ENCODE results near the gene RAB3D.
A peak's percentile ranks its signal among the peaks of the same experiment; 100 is the strongest.
"Not testable (repeated sequence)": the region's sequence is repeated elsewhere in the genome, so short reads cannot be mapped to it uniquely, and the experiment has no call there.

Gene RAB3D

GRCh38 chr19:11365557-11366117 is 26.2 kb upstream of the RAB3D start:
- no peak for DNase-seq (ENCODE audit: low spot score)

GRCh38 chr19:11364935-11365334 is 25.5 kb upstream of the RAB3D start:
- no peak for DNase-seq (ENCODE audit: low spot score)

- DNase-seq (ENCODE audit: low spot score): no peak
Measured at GRCh38 chr19:11364296-11364904, 24.9 kb upstream of the RAB3D start.

- DNase-seq (ENCODE audit: low spot score): no peak
Measured at GRCh38 chr19:11363881-11364280, 24.4 kb upstream of the RAB3D start.

DNA sequence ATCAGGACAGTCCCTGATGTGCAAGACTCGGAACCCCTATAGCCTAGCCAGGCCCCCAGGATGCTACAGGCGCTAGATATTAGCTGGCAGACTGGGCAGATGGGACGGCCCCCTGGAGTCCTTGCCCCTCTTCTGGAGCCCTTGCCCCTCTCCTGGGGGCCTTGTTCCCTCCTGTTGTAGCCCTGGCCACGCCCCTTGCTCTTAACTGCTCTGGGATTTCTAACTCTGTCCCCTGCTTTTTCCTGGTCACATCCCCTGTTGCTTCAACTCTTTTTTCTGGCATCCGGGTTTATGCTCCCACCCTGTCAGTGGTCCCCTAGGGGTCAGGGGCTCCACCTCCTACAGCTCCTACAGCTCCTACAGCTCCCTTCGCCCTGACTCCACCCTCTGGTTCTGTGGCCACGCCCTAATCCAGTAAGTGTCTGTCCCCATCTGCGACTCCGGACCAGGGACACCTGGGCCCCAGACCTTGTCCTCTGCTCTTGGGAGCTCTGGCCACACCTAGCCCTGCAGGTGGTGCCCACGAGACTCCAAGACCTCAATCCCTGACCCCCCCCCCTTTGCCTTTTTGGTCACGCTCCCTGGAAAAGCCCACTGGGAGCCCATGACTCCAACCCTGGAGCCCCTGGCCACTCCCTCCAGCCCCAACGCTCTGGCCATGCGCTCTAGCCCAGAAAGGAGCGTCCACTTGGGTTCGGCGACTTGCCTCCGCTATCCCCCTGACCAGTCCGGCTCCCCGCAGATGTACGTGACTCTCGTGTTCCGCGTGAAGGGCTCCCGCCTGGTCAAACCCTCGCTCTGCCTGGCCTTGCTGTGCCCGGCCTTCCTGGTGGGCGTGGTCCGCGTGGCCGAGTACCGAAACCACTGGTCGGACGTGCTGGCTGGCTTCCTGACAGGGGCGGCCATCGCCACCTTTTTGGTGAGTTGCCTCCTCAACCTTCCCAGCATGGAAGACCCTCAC is 22.6 kb upstream of the RAB3D start:
- no peak for DNase-seq (ENCODE audit: low spot score)

DNA sequence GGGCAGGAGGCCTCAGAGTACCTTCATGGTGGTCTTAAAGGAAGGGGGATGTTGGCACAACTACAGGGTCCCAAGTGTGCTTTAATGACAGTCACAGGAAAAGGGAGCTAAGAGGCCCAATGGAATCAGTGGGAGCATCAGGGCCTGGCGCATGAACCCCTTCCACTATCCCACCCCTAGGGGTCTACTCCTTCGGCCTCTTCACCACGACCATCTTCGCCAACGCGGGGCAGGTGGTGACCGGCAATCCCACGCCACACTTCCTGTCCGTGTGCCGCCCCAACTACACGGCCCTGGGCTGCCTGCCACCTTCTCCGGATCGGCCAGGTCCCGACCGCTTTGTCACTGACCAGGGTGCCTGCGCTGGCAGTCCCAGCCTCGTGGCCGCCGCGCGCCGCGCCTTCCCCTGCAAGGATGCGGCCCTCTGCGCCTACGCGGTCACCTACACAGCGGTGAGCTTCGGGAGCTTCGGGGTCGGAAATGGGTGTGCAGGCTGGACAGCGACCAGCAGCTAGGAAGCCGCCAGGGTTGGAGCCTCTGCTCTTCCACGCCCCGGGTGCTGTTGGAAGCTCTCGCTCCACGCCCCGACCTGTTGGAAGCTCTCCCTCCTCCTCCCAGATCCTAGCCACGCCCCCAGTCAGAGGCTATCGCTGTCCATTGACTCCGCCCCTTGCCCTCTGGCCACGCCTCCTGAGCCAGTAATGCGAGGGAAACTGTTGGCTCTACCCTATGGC is 21.7 kb upstream of the RAB3D start:
- DNase-seq (ENCODE audit: low spot score): no peak

GRCh38 chr19:11359421-11359820 is 20.0 kb upstream of the RAB3D start:
- no peak for DNase-seq (ENCODE audit: low spot score)

DNA sequence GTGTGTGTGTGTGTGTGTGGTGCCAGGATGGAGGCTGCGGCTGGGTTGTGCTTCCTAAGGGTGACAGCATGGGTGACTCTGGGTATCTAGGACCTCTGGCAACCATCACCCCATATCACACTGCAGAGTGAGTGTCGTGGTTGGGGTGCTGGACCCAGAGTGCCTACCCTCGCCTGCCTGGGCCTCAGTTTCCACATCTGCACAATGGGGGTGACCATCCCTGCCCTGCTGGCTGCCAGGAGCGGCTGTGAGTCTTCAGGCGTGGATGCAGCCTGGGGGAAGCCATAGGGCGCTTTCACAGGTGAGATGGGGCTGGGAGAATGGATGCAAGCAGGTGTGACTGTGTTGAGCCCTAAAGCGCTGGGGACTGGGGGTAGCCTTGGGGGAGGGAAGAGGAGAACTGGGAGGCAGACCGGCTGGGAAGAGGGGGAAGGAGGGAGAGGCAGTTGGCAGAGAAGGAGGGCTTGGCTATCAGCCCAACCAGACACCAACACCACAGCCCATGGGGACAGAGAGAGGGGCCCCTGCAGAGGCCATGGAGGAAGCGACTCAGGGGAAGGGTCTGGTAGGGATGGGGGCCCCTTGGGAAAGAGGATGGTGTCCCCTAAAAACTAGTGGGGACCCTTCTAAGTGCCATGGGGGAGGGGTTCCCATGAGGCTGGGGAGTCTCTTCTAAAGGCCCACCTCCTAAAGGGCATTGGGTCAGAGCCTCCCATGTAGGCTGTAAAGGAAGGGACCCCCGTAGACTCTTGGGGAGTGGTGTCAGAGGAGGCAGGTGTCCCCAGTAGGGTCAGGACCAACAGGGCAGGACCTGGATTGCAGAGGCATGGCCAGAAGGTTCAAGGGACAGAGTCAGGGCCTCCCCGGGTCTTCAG is 17.5 kb upstream of the RAB3D start:
- no peak for DNase-seq (ENCODE audit: low spot score)

- no peak for DNase-seq (ENCODE audit: low spot score)
Measured at GRCh38 chr19:11356074-11356397, 16.6 kb upstream of the RAB3D start.

- peak; percentile 82 for DNase-seq (ENCODE audit: low spot score)
Measured at GRCh38 chr19:11355160-11356073, 16.0 kb upstream of the RAB3D start, which contains the start of gene PLPPR2. Gene PLPPR2 (plus strand): TSS chr19:11355432. CDS start chr19:11357674, 2,242 bp downstream.

GRCh38 chr19:11354102-11354501 is 14.6 kb upstream of the RAB3D start:
- not testable (repeated sequence) for DNase-seq (ENCODE audit: low spot score)

- DNase-seq (ENCODE audit: low spot score): no peak
Measured at GRCh38 chr19:11349171-11349570, 9.7 kb upstream of the RAB3D start.

GRCh38 chr19:11347546-11348039 is 8.1 kb upstream of the RAB3D start:
- no peak for DNase-seq (ENCODE audit: low spot score)

DNA sequence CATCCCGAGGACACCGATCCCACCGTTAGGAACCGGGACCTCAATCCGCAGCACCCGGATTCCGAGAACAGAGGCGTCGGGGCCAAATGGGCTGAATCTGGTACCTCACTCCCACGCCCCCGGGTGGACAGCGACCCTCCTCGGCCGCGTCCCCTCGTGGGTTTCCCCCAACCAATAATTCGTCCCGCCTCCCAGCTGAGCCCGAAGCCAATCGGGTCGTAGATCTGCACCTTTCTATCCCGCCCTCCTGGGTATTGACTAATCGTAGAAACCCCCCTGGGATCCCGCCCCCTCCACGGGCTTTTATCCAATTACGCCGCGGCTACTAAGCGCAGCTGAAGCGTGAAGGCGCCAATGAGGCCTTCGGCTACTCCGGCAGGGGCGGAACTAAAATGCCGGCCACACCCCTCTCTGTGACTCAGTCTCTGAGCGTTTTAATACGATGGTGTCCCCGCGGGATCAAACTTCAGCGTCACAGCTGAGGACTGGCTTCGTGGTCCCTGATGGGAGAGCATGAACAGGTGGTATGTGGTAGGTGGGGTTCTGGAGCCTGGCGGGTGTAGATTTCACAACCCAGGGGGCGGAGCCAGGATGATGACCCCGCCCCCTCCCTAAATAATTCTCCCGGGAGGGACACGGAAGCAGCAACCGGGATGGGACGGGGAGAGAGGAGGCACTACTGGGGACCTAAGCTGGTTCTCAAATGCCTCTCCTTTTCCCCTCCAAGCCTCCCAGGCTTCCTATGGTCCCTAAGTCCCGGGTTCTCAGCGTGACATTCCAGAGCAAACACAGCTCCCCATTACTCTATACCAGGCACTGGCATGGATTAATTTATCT is 6.9 kb upstream of the RAB3D start, which contains the start of the genes CCDC159 and TMEM205:
CCDC159 (plus strand) TSS at position 416 of the 837 bp plus-strand sequence; CDS start at position 504, 88 bp downstream.
TMEM205 (minus strand) TSS at position 165 of the 837 bp plus-strand sequence. CDS start 649 bp downstream, outside the sequence.
- DNase-seq (ENCODE audit: low spot score): peak; percentile 100

DNA sequence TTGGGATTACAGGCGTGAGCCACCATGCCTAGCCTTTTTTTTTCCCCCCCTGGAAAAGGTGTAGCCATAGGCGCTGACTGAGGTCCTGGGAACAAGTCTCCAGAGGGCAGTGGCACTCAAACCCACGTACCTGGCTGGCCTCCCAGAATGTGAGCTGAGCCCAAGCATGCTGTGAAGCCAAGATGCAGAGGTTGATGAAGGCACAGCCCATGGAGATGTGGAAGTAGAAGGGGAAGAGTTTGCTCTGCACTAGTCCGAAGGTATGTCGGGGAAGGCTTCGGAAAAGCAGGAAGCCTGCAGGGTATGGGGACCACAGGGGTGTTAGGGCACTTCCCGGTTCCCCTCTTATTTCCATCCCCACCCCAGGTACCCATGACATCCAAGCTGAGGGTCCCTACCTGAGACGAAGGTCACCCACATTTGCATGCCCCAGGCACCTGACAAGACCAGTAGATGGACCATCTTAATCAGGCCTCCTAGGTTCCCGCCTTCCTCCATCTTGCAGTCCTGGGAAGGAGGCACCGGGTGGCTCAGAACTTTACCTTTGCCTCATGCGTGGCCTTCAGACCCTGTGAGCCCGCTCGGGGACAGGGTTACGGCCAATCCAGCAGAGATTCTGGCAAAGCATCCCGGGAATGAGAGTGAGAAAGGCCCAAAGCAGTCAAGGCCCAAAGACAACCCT is 5.8 kb upstream of the RAB3D start:
- no peak for DNase-seq (ENCODE audit: low spot score)

DNA sequence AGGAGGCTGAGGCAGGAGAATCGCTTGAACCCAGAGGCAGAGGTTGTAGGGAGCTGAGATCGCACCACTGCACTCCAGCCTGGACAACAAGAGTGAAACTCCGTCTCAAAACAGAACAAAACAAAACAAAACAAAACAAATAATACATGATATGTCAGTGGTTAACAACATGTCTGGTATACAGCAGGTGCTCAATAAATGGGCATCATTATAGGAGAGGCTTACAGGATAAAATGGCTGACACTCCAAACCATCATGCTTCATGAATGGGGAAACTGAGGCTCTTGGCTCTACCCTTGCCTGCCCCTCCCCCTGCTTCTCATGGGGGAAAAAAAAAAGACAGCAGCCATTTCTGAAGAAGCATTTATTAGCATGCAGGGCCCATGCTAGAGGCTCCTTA is 3.0 kb upstream of the RAB3D start:
- DNase-seq (ENCODE audit: low spot score): no peak

GRCh38 chr19:11340099-11340467 is 626 bp upstream of the RAB3D start:
- not testable (repeated sequence) for DNase-seq (ENCODE audit: low spot score)

DNA sequence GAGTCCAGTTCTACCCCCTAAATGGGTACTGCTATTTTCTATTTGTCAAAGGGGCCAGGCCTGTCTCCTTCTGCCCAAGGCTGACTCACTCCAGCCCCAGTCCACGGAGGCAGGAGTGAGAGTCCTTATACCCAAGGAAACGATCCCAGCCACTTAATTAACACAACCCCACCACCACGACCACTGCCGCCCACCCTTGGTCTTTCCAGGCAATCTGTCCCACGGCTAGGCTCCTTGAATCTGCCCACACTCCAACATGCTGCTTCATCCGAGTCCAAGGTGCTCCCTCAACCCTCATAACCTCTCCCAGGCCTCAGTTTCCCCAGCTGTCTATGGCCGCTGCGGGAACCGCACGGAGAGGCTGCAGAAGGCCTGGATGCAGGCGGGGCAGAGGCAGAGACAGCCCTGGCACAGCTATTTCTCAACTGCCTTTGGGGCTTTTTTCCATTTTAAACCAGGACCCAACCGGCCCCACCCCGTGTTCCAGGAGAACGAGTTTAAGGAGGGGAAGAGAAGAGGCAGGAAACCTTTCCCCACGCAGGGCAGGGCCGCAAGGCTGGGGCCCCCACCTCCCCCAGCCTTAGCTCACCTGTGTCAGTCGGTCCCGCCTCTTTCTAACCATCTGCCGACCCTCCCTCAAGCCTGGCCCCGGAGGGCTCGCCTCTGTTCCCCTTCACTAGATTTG is 746 bp downstream of the RAB3D start:
- DNase-seq (ENCODE audit: low spot score): no peak
